Stimulated activated naive B cell treated with anti-CD40 and anti-IgM and Interleukin-4, amounts not matched to agents 10 μg/mL and 1 μg/mL and 100 μg/mL, for 72 hours (primary cell): ENCODE data around the gene CFDP1.
"Not testable (repeated sequence)": the region's sequence is repeated elsewhere in the genome, so short reads cannot be mapped to it uniquely, and the experiment has no call there.

Source experiments
- ATAC-seq, 2 donors: fragments of 150-1000 bp; cut with Tn5 transposase; replicated peaks; 2 replicates each; pipeline ENCODE4 v1.10.0; 2021; ENCODE audit warnings: moderate library complexity in 1 of 2
- DNase-seq: peaks from one replicate; pipeline ENCODE4 v3.0.0; 2021
- H3K27ac Mint-ChIP-seq: one replicate; pipeline ENCODE4 v1.8.0; 2022; ENCODE audit warnings: mild to moderate bottlenecking, mixed read lengths
- H3K27me3 Mint-ChIP-seq, 2 donors: one replicate each; pipeline ENCODE4 v1.8.0; 2022; ENCODE audit warnings: mixed read lengths in 2 of 2
- H3K36me3 Mint-ChIP-seq, 2 donors: one replicate each; pipeline ENCODE4 v1.8.0; 2022; ENCODE audit warnings: mixed read lengths in 2 of 2, mild to moderate bottlenecking in 1 of 2
- H3K4me1 Mint-ChIP-seq, 2 donors: one replicate each; pipeline ENCODE4 v1.8.0; 2022; ENCODE audit warnings: mixed read lengths in 2 of 2, mild to moderate bottlenecking in 1 of 2
- H3K4me3 Mint-ChIP-seq, 2 donors: one replicate each; pipeline ENCODE4 v1.8.0; 2022; ENCODE audit warnings: mild to moderate bottlenecking in 2 of 2, mixed read lengths in 2 of 2, moderate library complexity in 1 of 2
- H3K9me3 Mint-ChIP-seq, 2 donors: one replicate each; pipeline ENCODE4 v1.8.0; 2022; ENCODE audit warnings: mixed read lengths in 2 of 2, mild to moderate bottlenecking in 1 of 2

CFDP1 gene

GRCh38 chr16:75445298-75445697 is 12.0 kb upstream of the CFDP1 start:
- Mint-ChIP-seq H3K4me1 (no peaks in the 10 kb centered on the region), H3K27ac (no peak overlapping the region), H3K36me3 (peaks cover 3 to 16% of the 10 kb centered on the region in 2 donors), H3K27me3 (no peaks in the 10 kb centered on the region), H3K4me3 (no peak overlapping the region), H3K9me3 (no peaks in the 10 kb centered on the region)
- no peak for DNase-seq
- ATAC-seq = no peak

- DNase-seq (no peak), ATAC-seq (no peak)
- Mint-ChIP-seq H3K4me3 (no peak overlapping the region), H3K36me3 (peaks cover 1 to 11% of the 10 kb centered on the region in 2 donors), H3K27me3 (no peaks in the 10 kb centered on the region), H3K27ac (no peak overlapping the region), H3K9me3 (no peaks in the 10 kb centered on the region), H3K4me1 (no peaks in the 10 kb centered on the region)
Observed at GRCh38 chr16:75443298-75443697, 10.0 kb upstream of the CFDP1 start.

GRCh38 chr16:75433732-75434413 is 570 bp upstream of the CFDP1 start:
- peak overlapping the region; percentile 89 for H3K4me3 Mint-ChIP-seq
- H3K27ac Mint-ChIP-seq = peak overlapping the region; percentile 93
- DNase-seq (peak; percentile 61), ATAC-seq (peak; percentile 79 to 83)
- peaks cover 2 to 9% of the 10 kb centered on the region in 2 donors for H3K36me3 Mint-ChIP-seq
- no peaks in the 10 kb centered on the region for H3K27me3 Mint-ChIP-seq
- H3K9me3 Mint-ChIP-seq = no peaks in the 10 kb centered on the region
- H3K4me1 Mint-ChIP-seq = peaks cover 13 to 38% of the 10 kb centered on the region in 2 donors

DNA sequence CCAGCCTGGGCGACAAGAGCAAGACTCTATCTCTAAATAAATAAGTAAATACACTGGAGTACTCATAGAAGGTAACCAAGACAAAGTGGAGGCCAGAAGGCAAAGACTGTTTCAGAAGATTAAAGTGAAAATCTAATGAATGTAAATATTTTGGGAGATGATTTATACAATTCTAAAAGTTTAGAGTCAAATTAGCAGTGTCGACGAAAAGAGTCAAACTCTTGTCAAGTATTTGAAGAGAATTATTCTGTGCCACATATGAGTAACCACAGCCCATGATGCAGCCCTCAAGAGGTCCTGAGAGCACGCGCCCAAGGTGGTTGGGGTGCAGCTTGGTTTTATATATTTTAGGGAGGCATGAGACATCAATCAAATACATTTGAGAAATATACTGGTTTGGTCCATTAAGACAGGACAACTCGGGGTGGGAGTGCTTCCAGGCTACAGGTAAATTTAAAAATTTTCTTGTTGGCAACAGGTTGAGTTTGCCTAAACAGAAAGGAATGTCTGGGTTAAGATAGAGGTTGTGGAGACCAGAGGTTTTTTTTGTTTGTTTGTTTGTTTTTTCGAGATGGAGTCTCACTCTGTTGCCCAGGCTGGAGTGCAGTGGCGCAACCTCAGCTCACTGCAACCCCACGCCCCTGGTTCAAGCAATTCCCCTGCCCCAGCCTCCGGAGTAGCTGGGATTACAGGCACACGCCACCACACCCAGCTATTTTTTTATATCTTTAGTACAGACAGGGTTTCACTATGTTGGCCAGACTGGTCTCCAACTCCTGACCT is 3.5 kb downstream of the CFDP1 start:
- Mint-ChIP-seq H3K9me3 (no peaks in the 10 kb centered on the region), H3K36me3 (peaks cover 5 to 16% of the 10 kb centered on the region in 2 donors), H3K4me3 (no peak overlapping the region), H3K4me1 (peaks cover 14 to 47% of the 10 kb centered on the region in 2 donors), H3K27me3 (no peaks in the 10 kb centered on the region), H3K27ac (no peak overlapping the region)
- no peak for DNase-seq
- ATAC-seq = no peak

DNA sequence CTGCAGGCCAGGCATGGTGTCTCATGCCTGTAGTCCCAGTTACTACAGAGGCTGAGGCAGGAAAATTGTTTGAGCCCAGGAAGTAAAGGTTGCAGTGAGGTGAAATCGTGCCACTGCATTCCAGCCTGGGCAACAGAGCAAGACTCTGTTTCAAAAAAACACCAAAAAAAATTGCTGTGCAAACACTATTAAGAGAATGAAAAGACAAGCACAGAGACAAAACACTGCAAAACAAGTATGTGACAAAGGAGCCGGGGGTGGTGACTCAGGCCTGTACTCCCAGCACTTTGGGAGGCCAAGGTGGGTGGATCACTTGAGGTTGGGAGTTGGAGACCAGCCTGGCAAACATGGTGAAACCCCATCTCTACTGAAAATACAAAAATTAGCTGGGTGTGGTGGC is 6.8 kb downstream of the CFDP1 start:
- not testable (repeated sequence) for H3K9me3 Mint-ChIP-seq, H3K4me3 Mint-ChIP-seq, H3K27ac Mint-ChIP-seq, ATAC-seq, H3K27me3 Mint-ChIP-seq, DNase-seq
- H3K4me1 Mint-ChIP-seq = peaks cover 7 to 38% of the 10 kb centered on the region in 2 donors
- H3K36me3 Mint-ChIP-seq = peaks cover 5 to 14% of the 10 kb centered on the region in 2 donors

DNA sequence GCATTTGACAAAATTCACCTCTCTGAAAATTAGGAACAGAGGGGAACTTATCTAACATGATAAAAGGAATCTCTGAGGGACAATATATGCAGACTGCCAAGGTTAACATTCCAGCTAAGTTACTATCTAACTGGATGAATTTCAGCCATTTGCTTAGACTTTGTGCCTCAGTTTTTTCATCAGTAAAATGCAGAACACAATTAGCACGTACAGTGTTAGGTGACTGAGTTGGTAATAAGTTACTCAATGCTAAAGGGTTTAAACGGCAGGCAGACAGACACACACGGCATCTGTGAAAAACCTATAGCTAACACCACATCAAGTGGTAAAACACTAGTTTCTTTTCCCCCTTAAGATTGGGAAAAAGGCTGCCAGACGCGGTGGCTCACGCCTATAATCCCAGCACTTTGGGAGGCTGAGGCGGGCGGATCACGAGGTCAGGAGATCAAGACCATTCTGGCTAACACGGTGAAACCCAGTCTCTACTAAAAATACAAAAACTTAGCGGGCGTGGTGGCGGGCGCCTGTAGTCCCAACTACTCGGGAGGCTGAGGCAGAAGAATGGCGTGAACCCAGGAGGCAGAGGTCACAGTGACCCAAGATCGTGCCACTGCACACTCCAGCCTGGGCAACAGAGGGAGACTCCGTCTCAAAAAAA is 9.1 kb downstream of the CFDP1 start:
- H3K4me1 Mint-ChIP-seq = peaks cover 12 to 35% of the 10 kb centered on the region in 2 donors
- H3K27ac Mint-ChIP-seq, H3K27me3 Mint-ChIP-seq, ATAC-seq, H3K9me3 Mint-ChIP-seq, H3K36me3 Mint-ChIP-seq, DNase-seq, H3K4me3 Mint-ChIP-seq: not testable (repeated sequence)

- Mint-ChIP-seq H3K36me3 (peaks cover under 1 to 5% of the 10 kb centered on the region in 2 donors), H3K27me3 (no peaks in the 10 kb centered on the region), H3K4me3 (no peak overlapping the region), H3K27ac (no peak overlapping the region), H3K4me1 (peaks cover 12 to 32% of the 10 kb centered on the region in 2 donors), H3K9me3 (no peaks in the 10 kb centered on the region)
- no peak for DNase-seq
- no peak for ATAC-seq
Observed at GRCh38 chr16:75423723-75424104, 9.6 kb downstream of the CFDP1 start.

GRCh38 chr16:75421820-75422126 is 11.5 kb downstream of the CFDP1 start:
- DNase-seq = no peak

GRCh38 chr16:75420987-75421819 is 12.1 kb downstream of the CFDP1 start:
- Mint-ChIP-seq H3K9me3 (no peaks in the 10 kb centered on the region), H3K27ac (no peak overlapping the region), H3K4me1 (peaks cover 12 to 30% of the 10 kb centered on the region in 2 donors), H3K36me3 (no peaks in the 10 kb centered on the region), H3K4me3 (peak overlapping the region in 1 of 2 donors; percentile 39), H3K27me3 (no peaks in the 10 kb centered on the region)
- ATAC-seq (peak; percentile 66 to 86), DNase-seq (peak; percentile 27)

More at GRCh38 chr16:75421820-75422126, 11.5 kb downstream of the CFDP1 start:
- Mint-ChIP-seq H3K9me3 (no peaks in the 10 kb centered on the region), H3K4me1 (peaks cover 12 to 30% of the 10 kb centered on the region in 2 donors), H3K4me3 (no peak overlapping the region), H3K27ac (no peak overlapping the region), H3K36me3 (no peaks in the 10 kb centered on the region), H3K27me3 (no peaks in the 10 kb centered on the region)
- ATAC-seq = no peak

GRCh38 chr16:75416904-75417565 is 16.3 kb downstream of the CFDP1 start:
- ATAC-seq (no peak), DNase-seq (no peak)
- Mint-ChIP-seq H3K27ac (no peak overlapping the region), H3K36me3 (peaks cover 6 to 12% of the 10 kb centered on the region in 2 donors), H3K4me3 (no peak overlapping the region), H3K4me1 (peaks cover 16 to 43% of the 10 kb centered on the region in 2 donors), H3K9me3 (no peaks in the 10 kb centered on the region), H3K27me3 (no peaks in the 10 kb centered on the region)

DNA sequence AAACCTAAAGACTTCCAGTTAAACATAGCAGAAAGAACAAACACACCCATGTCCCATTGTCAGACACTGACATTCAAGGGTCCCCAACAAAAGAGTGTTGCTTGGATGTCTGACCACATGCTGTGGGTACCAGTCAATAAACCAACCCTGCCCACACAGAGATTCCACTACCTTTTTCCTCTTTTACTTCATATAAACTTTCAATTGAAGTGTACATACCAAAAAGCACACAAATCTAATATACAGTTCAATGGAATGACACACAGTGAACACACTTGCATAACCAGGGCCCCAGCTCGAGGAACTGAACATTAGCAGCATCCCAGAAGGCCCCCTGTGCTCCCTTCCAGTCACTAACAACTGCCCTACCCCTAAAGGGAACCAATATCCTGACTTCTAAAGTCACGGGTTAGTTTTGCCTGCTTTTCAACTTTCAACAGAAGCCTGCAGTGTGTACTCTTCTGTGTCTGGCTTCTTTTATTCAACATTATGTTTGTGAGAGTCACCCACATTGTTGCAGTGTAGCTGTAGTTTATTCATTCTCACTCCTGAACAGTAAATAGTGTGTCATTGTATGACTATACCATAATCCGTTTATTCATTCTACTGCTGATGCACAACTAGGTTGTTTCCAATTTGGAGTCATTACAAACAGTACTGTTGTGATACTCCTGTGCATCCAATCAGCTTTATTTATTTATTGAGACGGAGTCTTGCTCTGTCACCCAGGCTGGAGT is 18.0 kb downstream of the CFDP1 start:
- Mint-ChIP-seq H3K27ac (peak overlapping the region; percentile 59), H3K36me3 (peaks cover 9 to 21% of the 10 kb centered on the region in 2 donors), H3K4me3 (no peak overlapping the region), H3K27me3 (no peaks in the 10 kb centered on the region), H3K4me1 (peaks cover 9 to 27% of the 10 kb centered on the region in 2 donors), H3K9me3 (no peaks in the 10 kb centered on the region)
- ATAC-seq (peak in 1 of 2 donors; percentile 31), DNase-seq (no peak)

- Mint-ChIP-seq H3K27ac (no peak overlapping the region), H3K36me3 (peaks cover 12 to 26% of the 10 kb centered on the region in 2 donors), H3K4me3 (no peak overlapping the region), H3K9me3 (no peaks in the 10 kb centered on the region), H3K4me1 (peaks cover 6 to 24% of the 10 kb centered on the region in 2 donors), H3K27me3 (no peaks in the 10 kb centered on the region)
- ATAC-seq = no peak
- DNase-seq = no peak
Observed at GRCh38 chr16:75413951-75414350, 19.4 kb downstream of the CFDP1 start.

DNA sequence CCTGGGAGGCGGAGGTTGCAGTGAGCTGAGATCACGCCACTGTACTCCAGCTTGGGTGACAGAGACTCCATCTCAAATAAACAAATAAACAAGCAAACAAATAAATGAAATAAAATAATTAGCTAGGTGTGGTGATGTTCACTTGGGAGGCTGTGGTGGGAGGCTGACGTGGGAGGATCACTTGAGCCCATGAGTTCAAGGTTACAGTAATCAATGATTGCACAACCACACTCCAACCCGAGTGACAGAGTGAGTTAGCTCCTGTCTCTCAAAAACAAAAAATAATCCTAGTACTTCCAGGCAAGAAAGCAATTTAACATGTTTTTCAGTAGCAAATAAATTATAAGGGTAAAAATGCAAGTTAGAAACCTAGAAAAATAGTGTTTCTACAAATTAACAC is 26.4 kb downstream of the CFDP1 start:
- H3K36me3 Mint-ChIP-seq = peaks cover 24 to 36% of the 10 kb centered on the region in 2 donors
- no peak for DNase-seq
- H3K4me3 Mint-ChIP-seq = no peak overlapping the region
- H3K27me3 Mint-ChIP-seq = no peaks in the 10 kb centered on the region
- H3K9me3 Mint-ChIP-seq = no peaks in the 10 kb centered on the region
- peaks cover under 1 to 6% of the 10 kb centered on the region in 2 donors for H3K4me1 Mint-ChIP-seq
- H3K27ac Mint-ChIP-seq = no peak overlapping the region
- ATAC-seq = no peak
